Endothelial cell of umbilical vein (primary cell): Measurements from ENCODE around the gene GPAT2. TPM values are rescaled to one million over a fixed set of nuclear protein-coding genes. Genes with fewer than 3 reads are reported as not detected.
"Not testable (repeated sequence)": the region's sequence is repeated elsewhere in the genome, so short reads cannot be mapped to it uniquely, and the experiment has no call there.

Experiments used
- BruUV-seq: library from RNA; stranded (reverse); fragments of 400-500 nt; replicated peaks from 2 replicates; lab custom pipeline; 2021; lab: Mats Ljungman, UMichigan
- CTCF ChIA-PET: fragments of 300-600, 350-600 bp; sonication (Branson Sonifier 250); formaldehyde crosslinking; loops from one replicate; lab custom pipeline; 2021; ENCODE audit warnings: antibody characterized with exemption, inconsistent platforms; lab: Charles Lee
- POLR2A ChIA-PET: fragments of 300-600, 350-600 bp; sonication (Branson Sonifier 250); formaldehyde crosslinking; loops from one replicate; lab custom pipeline; 2021; ENCODE audit warnings: antibody characterized with exemption, inconsistent platforms; lab: Charles Lee
- DNase-seq: peaks from one replicate; pipeline ENCODE4 v3.0.0-alpha.2; 2011; ENCODE audit warnings: low read depth, low spot score
- FAIRE-seq: peaks from 2 replicates; lab custom pipeline; 2011; peaks lifted over from hg19 to GRCh38; lab: Jason Lieb, UNC
- H2AFZ ChIP-seq: 2 replicates; pipeline ENCODE4 v1.6.0; 2012; ENCODE audit warnings: low read depth, low read length, control low read depth, inconsistent platforms
- H3K27ac ChIP-seq: 2 replicates; pipeline ENCODE4 v1.5.1; 2011; ENCODE audit warnings: low read depth, mild to moderate bottlenecking, control low read depth, low read length, moderate library complexity; ENCODE audit not compliant: insufficient read depth
- H3K27me3 ChIP-seq, 2 experiments: 2 replicates each; pipeline versions ENCODE4 v1.6.0 to v1.6.1; 2011; ENCODE audit warnings: low read length in 2 of 2, mixed read lengths in 1 of 2; ENCODE audit not compliant: control insufficient read depth in 2 of 2, insufficient read depth in 2 of 2
- H3K36me3 ChIP-seq, 2 experiments: 2 replicates in 1 of 2; 3 replicates in 1 of 2; pipeline ENCODE4 v1.5.1; 2011; ENCODE audit warnings: low read length in 2 of 2, mild to moderate bottlenecking in 1 of 2, moderate library complexity in 1 of 2; ENCODE audit not compliant: control insufficient read depth in 2 of 2, insufficient read depth in 2 of 2; ENCODE audit errors: extremely low read depth in 1 of 2
- H3K4me1 ChIP-seq: 3 replicates; pipeline ENCODE4 v1.5.1; 2011; ENCODE audit warnings: mild to moderate bottlenecking, low read length; ENCODE audit not compliant: control insufficient read depth, insufficient read depth; ENCODE audit errors: extremely low read depth
- H3K4me2 ChIP-seq: 2 replicates; pipeline ENCODE4 v1.6.1; 2011; ENCODE audit warnings: low read length, control low read depth, mixed read lengths; ENCODE audit not compliant: insufficient read depth
- H3K4me3 ChIP-seq, 3 experiments: fragments of 200-600 bp in 1 of 3; sonication (generic), shearing (Covaris generic) in 1 of 3; replicated peaks in 1 of 3; 2 replicates each; pipeline ENCODE4 v1.5.1; 2011 to 2016; ENCODE audit warnings: control low read depth in 3 of 3, low read length in 3 of 3, mild to moderate bottlenecking in 2 of 3, inconsistent platforms in 1 of 3, low read depth in 1 of 3, moderate library complexity in 1 of 3; ENCODE audit not compliant: insufficient read depth in 1 of 3
- H3K79me2 ChIP-seq: 2 replicates; pipeline ENCODE4 v1.6.0; 2012; ENCODE audit warnings: low read length, inconsistent platforms; ENCODE audit not compliant: control insufficient read depth, insufficient read depth
- H3K9ac ChIP-seq: replicated peaks from 2 replicates; pipeline ENCODE3; 2011; ENCODE audit warnings: low read length, control low read depth; ENCODE audit not compliant: insufficient read depth; ENCODE audit errors: extremely low read depth
- H3K9me1 ChIP-seq: replicated peaks from 3 replicates; pipeline ENCODE4 v1.6.0; 2011; ENCODE audit warnings: mild to moderate bottlenecking, low read length; ENCODE audit not compliant: control insufficient read depth, insufficient read depth; ENCODE audit errors: extremely low read depth
- H3K9me3 ChIP-seq: replicated peaks from 2 replicates; pipeline ENCODE4 v1.5.1; 2012; ENCODE audit warnings: low read length, inconsistent platforms; ENCODE audit not compliant: control insufficient read depth, insufficient read depth
- H4K20me1 ChIP-seq: replicated peaks from 2 replicates; pipeline ENCODE3; 2011; ENCODE audit warnings: mild to moderate bottlenecking, low read length; ENCODE audit not compliant: control insufficient read depth, insufficient read depth; ENCODE audit errors: extremely low read depth
- CTCF ChIP-seq, 2 donors: IDR thresholded peaks; 1 replicate in 1 of 2; 2 replicates in 1 of 2; pipeline ENCODE4 v1.5.1; 2011; ENCODE audit warnings: low read length in 2 of 2, mild to moderate bottlenecking in 2 of 2, moderate library complexity in 2 of 2, control low read depth in 1 of 2, inconsistent platforms in 1 of 2, low read depth in 1 of 2; ENCODE audit not compliant: insufficient read depth in 1 of 2; ENCODE audit errors: extremely low read depth in 1 of 2
- EZH2 ChIP-seq: IDR thresholded peaks from 2 replicates; pipeline ENCODE4 v1.6.1; 2012; ENCODE audit warnings: borderline replicate concordance, low read depth, mild to moderate bottlenecking, moderate library complexity, low read length, inconsistent platforms; ENCODE audit not compliant: severe bottlenecking
- FOS ChIP-seq: IDR thresholded peaks from 2 replicates; pipeline ENCODE4 v1.6.1; 2011; ENCODE audit warnings: mild to moderate bottlenecking, low read length, moderate library complexity, borderline replicate concordance; ENCODE audit not compliant: insufficient read depth
- GATA2 ChIP-seq: IDR thresholded peaks from 2 replicates; pipeline ENCODE4 v1.7.0; 2011; ENCODE audit warnings: low read depth, mild to moderate bottlenecking, moderate library complexity, mixed read lengths, low read length; ENCODE audit not compliant: insufficient read length, insufficient read depth
- JUN ChIP-seq: IDR thresholded peaks from 2 replicates; pipeline ENCODE4 v1.6.1; 2011; ENCODE audit warnings: borderline replicate concordance, low read depth; ENCODE audit not compliant: insufficient read length, insufficient read depth
- POLR2A ChIP-seq: IDR thresholded peaks from 2 replicates; pipeline ENCODE4 v1.6.1; 2012; ENCODE audit warnings: low read depth, mild to moderate bottlenecking, control low read depth, low read length
- POLR2AphosphoS5 ChIP-seq: IDR thresholded peaks from 2 replicates; pipeline ENCODE4 v1.6.1; 2012; ENCODE audit warnings: low read depth, mild to moderate bottlenecking, control low read depth, low read length, moderate library complexity; ENCODE audit not compliant: insufficient read depth
- dilution Hi-C: fragments of 300-500 bp; cut with MboI; formaldehyde crosslinking; loops from one replicate; pipeline ENCODE4 v1.15.0; 2019; ENCODE audit warnings: low sequenced_read_pairs; ENCODE audit not compliant: extremely low pct_ligation_motif_present
- intact Hi-C: fragments of 100-400 bp; cut with micrococcal nuclease; formaldehyde crosslinking; loops from one replicate; pipeline ENCODE4 v1.10.0; 2022
- polyA plus RNA-seq, 4 experiments: library from polyadenylated mRNA; depleted of rRNA in 3 of 4; stranded (reverse) in 3 of 4; unstranded in 1 of 4; fragments of >200 nt; gene quantifications; 2 replicates each; pipeline versions ENCODE4 v1.2.1 to v1.2.3, GENCODE V29; 2011 to 2012; ENCODE audit warnings: missing spikeins in 1 of 4
- total RNA-seq: library from RNA; stranded (reverse); gene quantifications from 2 replicates; pipeline ENCODE4 v1.2.3, GENCODE V29; 2021

The GPAT2 gene
- total and polyA plus RNA-seq, 2 donors (not counting 3 experiments of a cell fraction or from before 2014, with no cell fraction given) = 6.6 to 10.3 TPM

- Histone ChIP-seq H3K4me2 (no peak overlapping the region), H3K27ac (no peak overlapping the region), H3K79me2 (no peaks in the 10 kb centered on the region), H3K9me3 (no peaks in the 10 kb centered on the region), H3K4me1 (no peaks in the 10 kb centered on the region), H3K9ac (no peak overlapping the region), H3K27me3 (peaks cover 2 to 12% of the 10 kb centered on the region in 2 experiments), H3K36me3 (no peaks in the 10 kb centered on the region), H3K4me3 (no peak overlapping the region), H4K20me1 (no peaks in the 10 kb centered on the region), H3K9me1 (no peaks in the 10 kb centered on the region), H2AFZ (no peak overlapping the region)
- ChIA-PET CTCF (no interaction called here), POLR2A (no interaction called here)
- DNase-seq = no peak
- BruUV-seq = no TSS peak
- dilution Hi-C loops = no loop called here
- TF ChIP-seq JUN (no peak), POLR2AphosphoS5 (no peak), EZH2 (no peak), GATA2 (no peak), CTCF (IDR thresholded peaks at IDR 0.05; ENCODE audit: extremely low read depth in 1 of 2, insufficient read depth in 1 of 2, low read depth in 1 of 2, low read length in 2 of 2) (no peak), FOS (no peak), POLR2A (no peak)
- no peak for FAIRE-seq
- intact Hi-C loops = no loop called here
Observed at GRCh38 chr2:96072746-96073145, 38.0 kb upstream of the GPAT2 start.

GRCh38 chr2:96071977-96072491, 37.3 kb upstream of the GPAT2 start:
- H3K4me2 ChIP-seq, intact Hi-C loops, H2AFZ ChIP-seq, CTCF ChIA-PET, H3K4me1 ChIP-seq, H3K36me3 ChIP-seq, FAIRE-seq, H3K9me1 ChIP-seq, POLR2A ChIA-PET, H3K27ac ChIP-seq, H3K9ac ChIP-seq, H3K9me3 ChIP-seq, BruUV-seq, H3K79me2 ChIP-seq, dilution Hi-C loops, H4K20me1 ChIP-seq, DNase-seq, H3K4me3 ChIP-seq: not testable (repeated sequence)
- H3K27me3 ChIP-seq = peaks cover 2 to 14% of the 10 kb centered on the region in 2 experiments

GRCh38 chr2:96071087-96071976, 36.6 kb upstream of the GPAT2 start:
- BruUV-seq, H3K9me1 ChIP-seq, intact Hi-C loops, H3K27ac ChIP-seq, FAIRE-seq, H2AFZ ChIP-seq, H3K4me2 ChIP-seq, H3K9me3 ChIP-seq, CTCF ChIA-PET, dilution Hi-C loops, DNase-seq, H3K4me3 ChIP-seq, H3K4me1 ChIP-seq, H3K9ac ChIP-seq, POLR2A ChIA-PET, H4K20me1 ChIP-seq, H3K36me3 ChIP-seq, H3K79me2 ChIP-seq: not testable (repeated sequence)
- peaks cover 2 to 14% of the 10 kb centered on the region in 2 experiments for H3K27me3 ChIP-seq
